ENCODE results near the gene AKT3. TPM values are rescaled to one million over a fixed set of nuclear protein-coding genes. Genes with fewer than 3 reads are reported as not detected.

The AKT3 gene
- total and polyA plus RNA-seq, 11 donors = 3.2 to 27.9 (median 16.6) TPM

- Histone ChIP-seq H3K9me3 (no peaks in the 10 kb centered on the region), H3K4me3 (no peak overlapping the region), H3K27ac (peak overlapping the region in 2 of 12 donors; percentile 24 to 79), H3K36me3 (no peaks in the 10 kb centered on the region), H3K27me3 (no peaks in the 10 kb centered on the region), H3K4me1 (peaks cover 0 to 52% (median 5%) of the 10 kb centered on the region in 12 donors)
- no peak for TF ChIP-seq POLR2A (IDR thresholded peaks at IDR 0.05)
- no peak for TF ChIP-seq CTCF (IDR thresholded peaks at IDR 0.05)
- intact Hi-C loops (cut with DNase I) = no loop called here
- ATAC-seq = no peak
- DNase-seq = no peak
- 83 to 85% (median 85%) methylated on average over 5 of the region's 5 CpGs for WGBS, 4 donors
Measured at GRCh38 chr1:243731974-243732625, 117.9 kb downstream of the AKT3 start.

DNA sequence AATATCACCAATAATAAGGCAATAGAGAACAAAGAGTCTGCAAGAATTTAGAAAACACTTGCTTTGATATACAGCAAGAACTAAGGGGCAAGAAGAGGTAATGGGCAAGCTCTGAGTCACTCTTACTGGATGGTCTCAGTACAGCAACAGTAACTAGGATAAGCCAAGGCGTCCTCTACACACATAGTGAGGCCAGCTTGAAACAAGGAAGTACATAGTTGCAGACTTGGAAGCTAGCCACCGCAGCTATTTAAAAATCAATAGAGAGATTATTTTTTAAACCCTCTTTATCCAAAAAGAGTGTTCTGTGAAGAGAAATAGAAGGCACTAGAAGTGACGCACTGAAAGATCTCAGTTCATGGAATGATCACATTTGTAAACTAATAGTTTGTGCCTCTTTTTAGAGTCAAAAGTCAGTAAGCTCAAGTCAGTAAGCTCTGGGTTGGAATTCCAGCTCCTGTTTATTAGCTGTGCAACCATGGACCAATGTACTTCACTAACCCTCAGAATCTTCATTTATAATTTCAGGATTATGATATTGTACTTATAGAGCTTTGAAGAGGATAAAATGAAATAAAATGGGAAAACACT lies 118.6 kb downstream of the AKT3 start:
- H3K27ac ChIP-seq = peak overlapping the region in 2 of 12 donors; percentile 24 to 79
- TF ChIP-seq CTCF (IDR thresholded peaks at IDR 0.05) (no peak), POLR2A (IDR thresholded peaks at IDR 0.05) (no peak)
- 33 to 59% (median 49%) methylated on average over 3 of the region's 3 CpGs for WGBS, 4 donors
- H3K4me3 ChIP-seq = no peak overlapping the region
- H3K36me3 ChIP-seq = no peaks in the 10 kb centered on the region
- peak in 4 of 5 donors; percentile 36 to 65 (median 48) for DNase-seq
- peak; percentile 67 to 92 (median 83) for ATAC-seq
- H3K9me3 ChIP-seq = no peaks in the 10 kb centered on the region
- intact Hi-C loops (cut with DNase I) = no loop called here
- no peaks in the 10 kb centered on the region for H3K27me3 ChIP-seq
- peaks cover 0 to 59% (median 10%) of the 10 kb centered on the region in 12 donors for H3K4me1 ChIP-seq

DNA sequence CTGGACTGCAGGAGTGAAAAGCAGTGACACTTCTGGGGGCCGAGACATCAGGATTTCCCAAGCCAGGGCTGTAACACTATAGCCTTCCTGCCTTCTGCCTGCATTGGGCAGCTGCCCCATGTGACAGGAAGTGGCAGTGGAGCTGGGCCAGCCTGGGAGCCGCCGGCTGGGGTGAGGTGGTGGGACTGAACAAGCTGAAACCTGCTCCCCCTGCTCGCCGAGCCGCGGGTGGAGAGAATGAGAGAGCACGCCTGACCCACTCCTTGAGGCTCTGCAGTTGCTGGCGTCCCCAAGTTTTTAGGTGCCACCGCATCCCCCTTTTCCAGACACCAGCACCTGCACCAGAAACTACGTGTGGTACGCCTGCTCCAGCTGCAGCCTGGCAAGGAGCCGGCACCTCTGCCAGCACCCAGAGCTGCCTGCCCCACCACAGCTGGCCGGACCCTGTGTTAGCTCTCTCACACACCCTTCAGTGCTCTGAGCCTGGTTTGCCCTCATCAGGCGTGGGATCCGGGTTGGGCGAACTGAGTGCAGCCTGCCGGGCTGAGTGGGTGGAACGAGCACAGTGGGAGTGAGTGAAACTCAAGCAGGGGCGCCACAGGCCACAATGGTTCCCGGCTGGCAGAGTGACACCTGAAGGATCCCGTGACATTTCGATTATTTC lies 119.4 kb downstream of the AKT3 start:
- no peaks in the 10 kb centered on the region for H3K27me3 ChIP-seq
- intact Hi-C loops (cut with DNase I) = no loop called here
- DNase-seq (peak in 3 of 5 donors; percentile 9 to 70 (median 35)), ATAC-seq (peak in 2 of 4 donors; percentile 25 to 66)
- H3K4me1 ChIP-seq = peaks cover 0 to 65% (median 10%) of the 10 kb centered on the region in 12 donors
- WGBS, 4 donors = 90 to 96% (median 93%) methylated on average over 21 to 23 of the region's 23 CpGs
- TF ChIP-seq CTCF (IDR thresholded peaks at IDR 0.05) (no peak), POLR2A (IDR thresholded peaks at IDR 0.05) (no peak)
- no peaks in the 10 kb centered on the region for H3K36me3 ChIP-seq
- peak overlapping the region in 1 of 12 donors; percentile 18 for H3K4me3 ChIP-seq
- no peaks in the 10 kb centered on the region for H3K9me3 ChIP-seq
- peak overlapping the region in 1 of 12 donors; percentile 79 for H3K27ac ChIP-seq

DNA sequence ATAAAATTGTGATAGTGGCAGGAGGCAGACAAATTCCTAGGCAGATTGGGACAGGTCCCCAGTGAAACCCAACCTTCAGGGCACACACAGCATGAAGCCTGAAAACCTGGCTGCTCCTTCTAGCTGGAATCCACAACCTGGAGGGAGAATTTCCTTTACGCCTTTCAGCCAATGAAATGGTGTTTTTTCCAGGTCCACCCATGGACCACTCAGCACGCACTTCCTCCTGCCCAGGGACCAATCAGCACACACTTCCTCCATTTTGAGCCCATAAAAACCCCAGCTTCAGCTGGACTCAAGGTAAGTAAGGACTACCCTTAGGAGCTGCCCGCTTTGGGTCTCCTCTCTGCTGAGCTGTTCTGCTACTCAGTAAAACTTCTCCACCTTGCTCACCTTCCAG lies 120.1 kb downstream of the AKT3 start:
- Histone ChIP-seq H3K4me1 (peaks cover 0 to 72% (median 10%) of the 10 kb centered on the region in 12 donors), H3K4me3 (no peak overlapping the region), H3K36me3 (no peaks in the 10 kb centered on the region), H3K27ac (peak overlapping the region in 1 of 12 donors; percentile 79), H3K9me3 (no peaks in the 10 kb centered on the region), H3K27me3 (no peaks in the 10 kb centered on the region)
- TF ChIP-seq CTCF (IDR thresholded peaks at IDR 0.05) (no peak), POLR2A (IDR thresholded peaks at IDR 0.05) (no peak)
- ATAC-seq (no peak), DNase-seq (no peak)
- intact Hi-C loops (cut with DNase I) = no loop called here
- WGBS, 4 donors = 96 to 100% (median 100%) methylated on average over 3 of the region's 3 CpGs

Measured in heart left ventricle (tissue), 16 donors.